ENCODE measurements around the gene MT1E. TPM values are rescaled to one million over a fixed set of nuclear protein-coding genes. Genes with fewer than 3 reads are reported as not detected.

The MT1E gene
- total and polyA plus RNA-seq, 11 donors: 33.3 to 192 (median 103) TPM

- 7 to 16% (median 11%) methylated on average over 15 to 42 of the region's 42 CpGs for WGBS, 4 donors
- H3K36me3 ChIP-seq: no peaks in the 10 kb centered on the region
- intact Hi-C loops (cut with DNase I): loop anchor here in 4 of 10 donors (2.0 to 5.0 kb wide), 2 partner anchors 26 to 36 kb away; partner anchors contain the start of genes MT2A (in 3 of the 4), MT1G (in 1 of the 4) and MT1H (in 1 of the 4)
- peaks cover 0 to 26% (median 16%) of the 10 kb centered on the region in 12 donors for H3K4me1 ChIP-seq
- peak overlapping the region in 4 of 12 donors; percentile 9 to 41 (median 36) for H3K27ac ChIP-seq
- H3K9me3 ChIP-seq: no peaks in the 10 kb centered on the region
- peaks cover 0 to 86% (median 31%) of the 10 kb centered on the region in 9 donors for H3K27me3 ChIP-seq
- peak; percentile 91 to 94 (median 92) for ATAC-seq
- TF ChIP-seq POLR2A (IDR thresholded peaks at IDR 0.05) (no peak), CTCF (IDR thresholded peaks at IDR 0.05) (peak; percentile 15 to 58 (median 42))
- peak; percentile 59 to 85 (median 79) for DNase-seq
- H3K4me3 ChIP-seq: peak overlapping the region in 10 of 12 donors; percentile 24 to 55 (median 43)
Observed at GRCh38 chr16:56643080-56643778, 17.6 kb downstream of the MT1E start.

GRCh38 chr16:56643833-56644232 is 18.3 kb downstream of the MT1E start:
- intact Hi-C loops (cut with DNase I): loop anchor here in 4 of 10 donors (2.0 to 5.0 kb wide), 2 partner anchors 25 to 37 kb away; partner anchors contain the start of genes MT2A (in 3 of the 4), MT1G (in 1 of the 4) and MT1H (in 1 of the 4)
- Histone ChIP-seq H3K9me3 (no peaks in the 10 kb centered on the region), H3K4me3 (peak overlapping the region in 9 of 12 donors; percentile 24 to 55 (median 43)), H3K27ac (no peak overlapping the region), H3K36me3 (no peaks in the 10 kb centered on the region), H3K27me3 (peaks cover 0 to 84% (median 30%) of the 10 kb centered on the region in 9 donors), H3K4me1 (peaks cover 0 to 20% (median 12%) of the 10 kb centered on the region in 12 donors)
- no peak for ATAC-seq
- no peak for DNase-seq
- TF ChIP-seq CTCF (IDR thresholded peaks at IDR 0.05): no peak
- TF ChIP-seq POLR2A (IDR thresholded peaks at IDR 0.05): no peak
- 42 to 55% (median 47%) methylated on average over 5 of the region's 5 CpGs for WGBS, 4 donors

GRCh38 chr16:56645311-56645710 is 19.7 kb downstream of the MT1E start:
- H3K4me1 ChIP-seq: peaks cover 0 to 15% (median 9%) of the 10 kb centered on the region in 12 donors
- no peaks in the 10 kb centered on the region for H3K36me3 ChIP-seq
- intact Hi-C loops (cut with DNase I): no loop called here
- no peak overlapping the region for H3K4me3 ChIP-seq
- WGBS, 4 donors: 87 to 95% (median 89%) methylated on average over 1 of the region's 1 CpG
- H3K27ac ChIP-seq: no peak overlapping the region
- ATAC-seq: no peak
- H3K27me3 ChIP-seq: peaks cover 0 to 76% (median 27%) of the 10 kb centered on the region in 9 donors
- no peaks in the 10 kb centered on the region for H3K9me3 ChIP-seq
- TF ChIP-seq POLR2A (IDR thresholded peaks at IDR 0.05) (no peak), CTCF (IDR thresholded peaks at IDR 0.05) (no peak)
- no peak for DNase-seq

GRCh38 chr16:56645838-56646237 is 20.3 kb downstream of the MT1E start:
- Histone ChIP-seq H3K4me3 (no peak overlapping the region), H3K27me3 (peaks cover 0 to 72% (median 27%) of the 10 kb centered on the region in 9 donors), H3K4me1 (peaks cover 0 to 15% (median 9%) of the 10 kb centered on the region in 12 donors), H3K27ac (no peak overlapping the region), H3K36me3 (no peaks in the 10 kb centered on the region), H3K9me3 (no peaks in the 10 kb centered on the region)
- TF ChIP-seq CTCF (IDR thresholded peaks at IDR 0.05) (no peak), POLR2A (IDR thresholded peaks at IDR 0.05) (no peak)
- 0 to 45% (median 1%) methylated on average over 1 of the region's 1 CpG for WGBS, 4 donors
- DNase-seq: no peak
- intact Hi-C loops (cut with DNase I): no loop called here
- ATAC-seq: no peak
